NCI-H187 (cell line): ENCODE data around the gene RRP36.
A peak's percentile ranks its signal among the peaks of the same experiment; 100 is the strongest.
"Not testable (repeated sequence)": the region's sequence is repeated elsewhere in the genome, so short reads cannot be mapped to it uniquely, and the experiment has no call there.

Experiments
- DNase-seq, 2 experiments: peaks; one replicate each; lab custom pipeline; 2025; lab: John Stamatoyannopoulos, UW

RRP36 gene, protein sequence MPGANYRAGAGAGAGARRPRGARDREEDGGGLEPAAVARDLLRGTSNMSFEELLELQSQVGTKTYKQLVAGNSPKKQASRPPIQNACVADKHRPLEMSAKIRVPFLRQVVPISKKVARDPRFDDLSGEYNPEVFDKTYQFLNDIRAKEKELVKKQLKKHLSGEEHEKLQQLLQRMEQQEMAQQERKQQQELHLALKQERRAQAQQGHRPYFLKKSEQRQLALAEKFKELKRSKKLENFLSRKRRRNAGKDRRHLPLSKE

DNA sequence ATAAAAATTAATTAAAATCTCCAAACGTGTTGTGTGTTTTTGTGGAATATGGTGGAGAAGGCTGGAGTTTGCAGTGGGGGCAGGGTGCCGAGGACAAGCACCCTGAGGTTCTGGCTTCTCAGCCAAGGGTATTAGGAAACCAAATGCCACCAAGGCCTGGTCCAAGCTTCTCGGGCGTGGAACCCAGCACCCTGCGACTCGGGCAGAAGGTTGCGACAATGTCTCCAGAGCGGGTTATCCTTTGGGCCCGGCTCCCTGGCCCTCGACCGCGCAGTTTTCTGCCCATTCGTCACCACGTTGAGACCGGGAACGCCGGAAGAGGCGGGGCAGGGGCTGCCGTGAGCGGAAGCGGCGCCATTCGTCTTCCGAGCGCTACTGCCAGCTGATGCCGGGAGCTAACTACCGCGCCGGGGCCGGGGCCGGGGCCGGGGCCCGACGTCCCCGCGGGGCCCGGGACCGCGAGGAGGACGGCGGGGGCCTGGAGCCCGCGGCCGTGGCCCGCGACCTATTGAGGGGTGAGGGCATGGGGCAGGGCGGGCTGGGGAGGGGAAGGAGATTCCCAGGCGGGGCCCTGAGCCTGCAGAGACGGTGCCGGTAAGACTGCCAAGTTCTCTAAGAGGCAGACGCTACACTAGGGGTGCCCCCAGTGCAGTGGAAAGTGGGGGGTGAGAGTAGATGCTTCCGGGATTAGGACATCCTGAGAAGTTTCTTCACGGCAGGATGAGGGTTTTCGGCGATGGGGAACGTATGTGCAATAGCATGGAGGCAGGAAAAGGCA lies at the start of gene RRP36:
RRP36 (plus strand) TSS at position 354 of the 778 bp plus-strand sequence; CDS start at position 386, 32 bp downstream.
- peak in 1 of 2 experiments; percentile 12 for DNase-seq

- no peak for DNase-seq
Measured at GRCh38 chr6:42971746-42972327, 49.6 kb upstream of the RRP36 start.

- no peak for DNase-seq
Measured at GRCh38 chr6:42973926-42974325, 47.5 kb upstream of the RRP36 start.

- no peak for DNase-seq
Measured at GRCh38 chr6:42974919-42975505, 46.4 kb upstream of the RRP36 start.

DNA sequence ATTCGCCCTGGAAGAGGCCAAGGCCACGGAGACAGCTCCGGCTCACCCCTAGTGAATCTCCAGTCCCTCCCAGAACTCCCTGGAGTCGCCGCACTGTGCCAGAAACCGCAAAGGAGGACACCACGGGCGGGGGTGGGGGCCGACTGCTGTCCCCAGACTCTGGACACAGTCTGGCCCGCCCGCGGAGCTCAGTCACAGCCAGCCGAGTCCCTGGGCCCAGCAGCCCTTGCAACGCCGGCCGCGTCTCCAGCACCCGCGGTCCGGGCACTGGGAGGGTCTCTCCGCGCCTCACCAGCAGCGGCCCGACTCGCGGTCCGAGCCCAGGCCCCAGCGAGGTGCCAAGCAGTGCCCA lies 43.0 kb upstream of the RRP36 start:
- DNase-seq = no peak

DNA sequence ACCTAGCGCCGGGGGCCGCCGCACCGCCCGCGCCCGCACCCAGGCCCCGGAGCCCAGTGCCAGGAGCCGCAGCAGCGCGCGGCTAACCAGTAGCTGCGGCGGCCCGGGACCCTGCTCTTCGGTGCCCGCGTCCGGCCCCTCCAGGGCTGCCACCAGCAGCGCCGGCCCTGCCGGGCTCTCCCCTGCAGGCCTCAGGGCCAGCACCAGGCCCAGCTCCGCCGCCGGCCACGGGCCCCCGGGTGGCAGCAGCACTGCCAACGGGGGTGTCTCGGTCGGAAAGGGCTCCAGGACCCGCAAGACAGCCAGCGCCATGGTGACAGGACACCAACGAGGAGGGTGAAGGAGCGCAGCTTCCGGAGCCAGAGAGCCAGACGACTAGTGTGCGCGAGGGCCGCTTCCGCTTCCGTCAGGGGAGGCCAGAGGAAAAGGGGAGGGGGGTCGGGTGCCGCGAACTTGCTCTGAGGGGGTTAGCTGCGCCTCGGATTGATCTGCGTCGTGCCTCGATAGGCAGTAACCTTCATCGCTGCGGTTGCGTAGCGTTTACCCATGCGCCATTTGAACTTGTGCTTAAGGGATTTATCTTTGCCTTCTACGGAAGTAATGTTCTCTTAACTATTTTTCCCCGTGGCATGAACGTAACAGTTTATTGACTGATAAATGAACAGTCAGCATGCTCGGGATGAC lies 42.4 kb upstream of the RRP36 start, which contains the start of gene PEX6:
PEX6 (minus strand) TSS at position 343 of the 684 bp plus-strand sequence; CDS start at position 312, 31 bp downstream.
- DNase-seq = peak; percentile 74 to 77

- DNase-seq = no peak
Measured at GRCh38 chr6:42979523-42980177, 41.8 kb upstream of the RRP36 start.

DNA sequence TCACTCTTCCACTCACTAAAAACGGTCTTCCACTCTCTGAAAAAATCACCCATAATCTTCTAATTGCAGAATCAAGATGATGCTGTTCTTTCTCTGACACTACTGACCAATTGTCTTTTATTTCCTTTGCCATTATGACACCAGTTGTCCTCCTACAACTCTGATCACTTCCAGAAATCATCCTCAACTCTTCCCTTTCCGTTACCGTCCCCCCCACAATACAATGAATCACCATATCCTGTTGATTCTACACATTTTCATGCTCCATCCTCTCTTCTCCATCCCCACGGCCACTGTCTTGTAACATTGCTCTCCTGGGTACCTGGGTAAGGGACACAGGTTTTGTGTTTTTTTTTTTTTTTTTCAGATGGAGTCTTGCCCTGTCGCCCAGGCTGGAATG lies 39.6 kb upstream of the RRP36 start:
- DNase-seq = no peak

DNA sequence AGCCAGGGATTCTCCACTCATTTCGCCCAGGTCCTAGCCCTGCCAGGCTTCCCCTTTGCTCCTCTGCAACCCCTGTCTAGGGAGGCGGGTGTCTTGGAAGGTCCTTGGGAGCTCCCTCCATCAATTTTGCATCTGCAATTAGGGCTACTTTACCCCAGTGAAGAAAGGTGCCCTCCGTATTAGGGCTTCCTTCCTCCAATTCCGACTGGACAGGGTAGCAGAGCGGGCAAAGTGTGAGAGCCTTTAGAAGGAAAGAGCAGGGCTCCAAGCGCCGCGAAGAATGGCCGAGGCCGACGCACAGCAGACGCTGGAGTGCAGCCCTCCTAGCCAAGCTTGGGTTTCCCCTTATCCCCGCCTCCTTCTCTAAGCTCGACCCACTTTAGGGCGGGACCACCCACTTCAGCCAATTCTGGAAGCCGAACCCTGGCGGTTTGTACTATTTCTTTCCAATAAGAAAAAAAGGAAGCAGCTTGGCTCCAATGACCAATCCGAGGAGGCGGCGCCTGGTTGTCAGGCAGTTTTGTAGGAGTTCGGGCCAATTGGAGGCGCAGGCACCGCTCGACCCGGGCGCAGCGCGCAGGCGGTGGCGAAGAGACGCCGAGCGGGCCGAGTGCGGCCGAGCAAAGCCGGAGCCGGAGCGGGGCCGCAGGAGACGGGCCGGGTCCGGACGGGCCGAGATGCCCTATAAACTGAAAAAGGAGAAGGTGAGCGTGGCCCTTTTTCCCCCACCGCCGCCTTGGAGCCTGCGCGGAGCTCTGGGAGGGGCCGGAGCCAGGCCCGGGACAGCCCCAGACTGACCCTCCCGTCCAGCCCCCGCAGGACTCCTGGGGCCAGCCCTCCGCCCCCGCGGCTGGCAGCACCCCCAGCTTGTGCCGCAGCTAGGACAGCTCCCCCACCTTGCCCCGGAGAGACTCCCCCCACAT lies 37.2 kb upstream of the RRP36 start, which contains the start of gene PPP2R5D:
PPP2R5D (plus strand) TSS at position 570 of the 923 bp plus-strand sequence; CDS start at position 678, 108 bp downstream.
- DNase-seq = peak; percentile 91 to 95

- DNase-seq = no peak
Measured at GRCh38 chr6:42984924-42985475, 36.4 kb upstream of the RRP36 start.

GRCh38 chr6:42987533-42988451 lies 33.6 kb upstream of the RRP36 start:
- DNase-seq = no peak

GRCh38 chr6:42988486-42989020 lies 32.9 kb upstream of the RRP36 start:
- no peak for DNase-seq

DNA sequence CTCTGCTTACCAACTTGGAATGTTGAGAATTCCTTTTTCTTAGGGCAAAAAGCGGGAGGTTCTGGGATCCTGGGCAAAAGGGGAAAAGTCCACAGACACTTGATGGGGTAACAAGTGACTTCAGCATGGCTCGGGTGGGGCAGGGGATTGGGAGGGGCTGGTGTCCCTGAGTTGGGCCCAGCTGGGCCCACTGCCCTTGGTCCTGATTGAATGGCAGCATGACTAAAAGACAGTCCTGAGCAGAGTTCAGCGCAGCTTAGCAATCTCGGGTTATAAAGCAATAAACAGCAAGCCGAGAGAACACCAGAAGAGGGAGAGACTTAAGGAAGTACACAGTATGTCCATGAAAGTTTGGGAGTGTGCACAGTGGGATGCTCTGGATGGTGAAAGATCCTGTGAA lies 31.5 kb upstream of the RRP36 start:
- no peak for DNase-seq

DNA sequence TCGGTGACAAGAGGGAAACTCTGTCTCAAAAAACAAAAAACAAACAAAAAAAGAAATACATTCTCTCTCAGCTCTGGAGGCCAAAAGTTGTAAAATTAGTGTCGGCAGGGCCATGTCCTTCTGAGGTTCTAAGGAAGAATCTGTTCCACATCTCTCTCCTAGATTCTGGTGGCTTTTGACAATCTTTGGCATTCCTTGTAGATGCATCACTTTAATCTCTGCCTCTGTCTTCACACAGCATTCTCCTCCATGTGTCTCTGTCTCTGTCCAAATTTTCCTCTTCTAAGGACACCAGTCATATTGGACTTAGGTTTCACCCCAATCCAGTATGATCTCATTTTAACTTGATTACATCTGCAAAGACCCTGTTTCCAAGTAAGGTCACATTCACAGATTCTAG lies 28.0 kb upstream of the RRP36 start:
- DNase-seq = no peak

DNA sequence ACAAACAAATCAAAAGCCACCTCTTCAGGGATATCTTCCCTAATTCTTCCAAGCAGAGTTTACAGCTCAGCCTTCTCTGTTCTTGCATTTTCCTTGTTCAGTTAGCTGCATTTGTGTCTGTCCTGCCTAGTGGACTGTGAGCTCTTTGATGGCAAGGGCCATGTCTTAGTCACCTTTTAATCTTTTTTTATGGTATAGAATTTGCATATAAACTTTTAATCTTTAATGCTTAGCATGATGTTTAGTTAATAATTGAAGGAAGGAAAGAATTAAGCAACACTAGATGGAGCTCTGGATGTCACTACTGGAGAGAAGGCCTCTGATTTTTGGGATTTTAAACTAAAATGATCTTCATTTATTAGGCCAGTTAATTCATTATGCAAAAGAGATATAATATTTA lies 24.9 kb upstream of the RRP36 start:
- no peak for DNase-seq

DNA sequence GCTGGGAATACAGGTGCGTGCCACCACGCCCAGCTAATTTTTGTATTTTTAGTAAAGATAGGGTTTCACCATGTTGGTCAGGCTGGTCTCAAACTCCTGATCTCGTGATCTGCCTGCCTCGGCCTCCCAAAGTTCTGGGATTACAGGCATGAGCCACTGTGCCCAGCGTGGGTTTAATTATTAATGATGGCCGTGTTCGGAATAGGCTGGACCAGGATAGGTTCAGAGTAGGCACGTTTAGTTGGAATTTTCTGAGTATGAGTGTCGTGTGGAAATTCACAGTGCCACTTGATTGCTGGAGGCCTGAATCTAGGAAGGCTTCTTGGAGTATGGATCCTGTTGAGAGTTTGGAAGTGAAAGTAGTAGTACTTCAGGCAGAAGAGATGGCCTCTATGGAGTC lies 23.2 kb upstream of the RRP36 start:
- not testable (repeated sequence) for DNase-seq

DNA sequence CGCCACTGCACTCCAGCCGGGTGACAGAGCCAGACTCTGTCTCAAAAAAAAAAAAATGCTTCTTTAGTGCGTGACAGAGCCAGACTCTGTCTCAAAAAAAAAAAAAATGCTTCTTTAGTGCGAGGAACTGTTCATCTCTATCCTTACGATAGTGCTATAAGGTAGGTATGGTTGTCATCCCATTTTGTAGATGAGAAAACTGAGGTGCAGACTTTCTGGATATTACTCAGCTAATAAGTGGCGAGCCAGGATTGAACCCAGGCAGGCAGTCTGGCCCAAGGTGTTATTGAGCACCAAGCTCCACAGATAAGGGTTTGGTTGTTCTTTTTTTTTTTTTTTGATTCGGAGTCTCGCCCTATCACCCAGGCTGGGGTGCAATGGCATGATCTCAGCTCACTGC lies 19.6 kb upstream of the RRP36 start:
- no peak for DNase-seq

GRCh38 chr6:43005844-43006243 lies 15.6 kb upstream of the RRP36 start:
- no peak for DNase-seq

DNA sequence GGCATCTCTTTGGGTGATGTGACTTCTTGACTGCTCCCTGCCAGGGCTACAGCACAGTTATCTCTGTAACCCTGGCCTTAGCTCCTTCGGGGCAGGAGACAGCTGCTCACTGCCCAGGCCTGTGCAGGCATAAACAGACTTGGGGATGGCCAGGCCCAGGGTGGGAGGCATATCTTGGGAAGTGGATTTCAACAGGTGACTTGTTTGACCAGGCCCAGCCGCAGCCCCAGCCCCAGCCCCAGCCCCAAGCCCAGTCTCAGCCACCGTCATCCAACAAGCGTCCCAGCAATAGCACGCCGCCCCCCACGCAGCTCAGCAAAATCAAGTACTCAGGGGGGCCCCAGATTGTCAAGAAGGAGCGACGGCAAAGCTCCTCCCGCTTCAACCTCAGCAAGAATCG lies 15.2 kb upstream of the RRP36 start:
- no peak for DNase-seq
